Tibial artery (tissue), 4 donors: ENCODE measurements around the gene MED12L.

Experiments
- DNase-seq, 2 donors: peaks; one replicate each; pipeline ENCODE4 v3.0.0-alpha.2; 2019
- H3K27ac ChIP-seq, 2 donors: fragments of 200-600 bp; sonication (generic) in 1 of 2; 1 replicate in 1 of 2; 2 replicates in 1 of 2; pipeline ENCODE4 v1.5.1; 2018 to 2019; ENCODE audit warnings: mild to moderate bottlenecking in 1 of 2
- H3K27me3 ChIP-seq, 2 donors: fragments of 200-600 bp; sonication (generic) in 1 of 2; one replicate each; pipeline versions ENCODE4 v1.5.1 to v1.6.0; 2016 to 2019
- H3K36me3 ChIP-seq, 3 donors: fragments of 200-600 bp; sonication (generic) in 2 of 3; one replicate each; pipeline ENCODE4 v1.5.1; 2016 to 2019; ENCODE audit warnings: mild to moderate bottlenecking in 2 of 3
- H3K4me1 ChIP-seq, 4 donors: fragments of 200-600 bp; sonication (generic) in 2 of 4; 1 replicate in 3 of 4; 2 replicates in 1 of 4; pipeline ENCODE4 v1.5.1; 2016 to 2019
- H3K4me3 ChIP-seq, 2 donors: fragments of 200-600 bp; sonication (generic) in 1 of 2; 1 replicate in 1 of 2; 2 replicates in 1 of 2; pipeline ENCODE4 v1.5.1; 2018 to 2019; ENCODE audit warnings: mild to moderate bottlenecking in 2 of 2
- H3K9me3 ChIP-seq, 3 donors: fragments of 200-600 bp; sonication (generic) in 1 of 3; one replicate each; pipeline ENCODE4 v1.5.1; 2016 to 2019
- intact Hi-C: fragments of 100-400 bp; cut with DNase I; formaldehyde crosslinking; loops from one replicate; pipeline ENCODE4 v1.15.0; 2023; ENCODE audit warnings: low total_unique reads
- TF ChIP-seq, protein P1 (sequence below), 2 experiments: fragments of 200-600 bp in 1 of 2; fragments of 450-650 bp in 1 of 2; IDR thresholded peaks; one replicate each; pipeline ENCODE4 v1.5.1; 2017 to 2019; ENCODE audit warnings: antibody characterized with exemption in 2 of 2, mild to moderate bottlenecking in 1 of 2, moderate library complexity in 1 of 2

The MED12L gene

DNA sequence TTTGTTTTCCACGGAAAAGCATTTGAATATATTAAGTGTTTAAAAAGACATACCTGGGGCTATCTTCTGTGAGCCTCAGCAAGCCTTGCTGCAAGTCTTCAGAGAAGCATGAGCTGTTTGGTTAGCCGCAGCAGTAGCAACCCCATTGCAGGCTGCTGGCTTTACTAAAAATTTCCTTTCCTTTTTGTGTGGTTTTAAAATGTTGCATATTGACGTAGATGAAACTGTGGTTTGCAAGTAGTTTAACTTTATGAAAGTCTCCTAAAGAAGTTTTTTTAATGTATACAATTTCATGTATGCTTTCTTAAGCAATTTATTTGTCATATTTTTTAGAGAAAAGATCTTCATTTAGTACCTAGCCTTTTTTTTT lies 117.6 kb downstream of the MED12L start, which contains the start of gene GPR171:
Gene GPR171, minus strand, starts transcription at position 166 of the 370 bp plus-strand sequence. CDS start 3,830 bp downstream, outside the sequence.
- intact Hi-C loops, result no loop called here
- Histone ChIP-seq H3K27ac (no peak within 1 kb of the TSS), H3K27me3 (no peaks in the 10 kb centered on the region), H3K4me1 (no peaks in the 10 kb centered on the region), H3K4me3 (no peak within 1 kb of the TSS), H3K36me3 (no peaks in the 10 kb centered on the region), H3K9me3 (no peaks in the 10 kb centered on the region)
- no peak for DNase-seq
- TF ChIP-seq, protein P1, sequence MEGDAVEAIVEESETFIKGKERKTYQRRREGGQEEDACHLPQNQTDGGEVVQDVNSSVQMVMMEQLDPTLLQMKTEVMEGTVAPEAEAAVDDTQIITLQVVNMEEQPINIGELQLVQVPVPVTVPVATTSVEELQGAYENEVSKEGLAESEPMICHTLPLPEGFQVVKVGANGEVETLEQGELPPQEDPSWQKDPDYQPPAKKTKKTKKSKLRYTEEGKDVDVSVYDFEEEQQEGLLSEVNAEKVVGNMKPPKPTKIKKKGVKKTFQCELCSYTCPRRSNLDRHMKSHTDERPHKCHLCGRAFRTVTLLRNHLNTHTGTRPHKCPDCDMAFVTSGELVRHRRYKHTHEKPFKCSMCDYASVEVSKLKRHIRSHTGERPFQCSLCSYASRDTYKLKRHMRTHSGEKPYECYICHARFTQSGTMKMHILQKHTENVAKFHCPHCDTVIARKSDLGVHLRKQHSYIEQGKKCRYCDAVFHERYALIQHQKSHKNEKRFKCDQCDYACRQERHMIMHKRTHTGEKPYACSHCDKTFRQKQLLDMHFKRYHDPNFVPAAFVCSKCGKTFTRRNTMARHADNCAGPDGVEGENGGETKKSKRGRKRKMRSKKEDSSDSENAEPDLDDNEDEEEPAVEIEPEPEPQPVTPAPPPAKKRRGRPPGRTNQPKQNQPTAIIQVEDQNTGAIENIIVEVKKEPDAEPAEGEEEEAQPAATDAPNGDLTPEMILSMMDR (IDR thresholded peaks at IDR 0.05), result no peak

DNA sequence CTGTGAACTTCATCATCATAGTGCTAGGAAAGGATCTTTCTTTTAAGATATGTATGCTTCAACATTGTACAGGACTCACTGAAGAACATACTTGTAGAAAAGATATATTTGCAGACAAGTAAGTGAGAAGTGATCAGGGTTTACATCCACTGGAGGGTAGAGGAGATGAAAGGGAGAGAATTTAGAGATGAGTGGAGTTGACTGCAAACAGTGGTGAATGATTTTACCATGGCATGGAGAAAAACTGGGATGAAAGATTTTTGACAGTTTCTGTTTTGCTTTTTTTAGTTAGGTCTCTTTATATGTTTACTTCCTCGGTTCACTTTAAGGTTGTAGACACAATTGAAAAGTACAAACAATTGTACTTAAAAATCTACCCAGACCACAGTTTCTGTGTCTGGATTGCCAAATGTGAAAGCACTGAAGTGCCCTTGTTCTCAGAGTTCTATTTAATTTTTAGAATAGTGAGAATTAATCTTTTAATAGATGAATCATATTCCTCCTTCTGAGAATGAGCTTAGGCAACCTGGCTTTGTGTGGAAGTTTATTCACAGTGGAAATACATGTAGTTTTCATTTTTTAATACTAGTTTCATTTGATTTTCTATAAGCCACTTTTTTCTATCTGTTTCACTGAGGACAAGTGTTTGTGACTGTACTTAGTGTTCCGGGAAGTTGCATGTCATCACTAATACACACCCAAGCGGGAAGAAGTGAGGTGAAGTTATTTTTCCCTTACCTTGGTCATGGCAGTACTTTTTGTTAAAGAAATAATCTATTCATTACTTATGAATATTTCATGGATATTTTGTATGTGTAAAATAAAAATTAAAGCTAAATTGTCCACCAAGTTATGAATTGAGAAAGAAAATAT lies 119.3 kb downstream of the MED12L start:
- Histone ChIP-seq H3K4me3 (no peak overlapping the region), H3K27ac (no peak overlapping the region), H3K27me3 (no peaks in the 10 kb centered on the region), H3K4me1 (no peaks in the 10 kb centered on the region), H3K36me3 (no peaks in the 10 kb centered on the region), H3K9me3 (no peaks in the 10 kb centered on the region)
- no peak for DNase-seq
- intact Hi-C loops, result no loop called here
- TF ChIP-seq, protein P1 (IDR thresholded peaks at IDR 0.05), result no peak

DNA sequence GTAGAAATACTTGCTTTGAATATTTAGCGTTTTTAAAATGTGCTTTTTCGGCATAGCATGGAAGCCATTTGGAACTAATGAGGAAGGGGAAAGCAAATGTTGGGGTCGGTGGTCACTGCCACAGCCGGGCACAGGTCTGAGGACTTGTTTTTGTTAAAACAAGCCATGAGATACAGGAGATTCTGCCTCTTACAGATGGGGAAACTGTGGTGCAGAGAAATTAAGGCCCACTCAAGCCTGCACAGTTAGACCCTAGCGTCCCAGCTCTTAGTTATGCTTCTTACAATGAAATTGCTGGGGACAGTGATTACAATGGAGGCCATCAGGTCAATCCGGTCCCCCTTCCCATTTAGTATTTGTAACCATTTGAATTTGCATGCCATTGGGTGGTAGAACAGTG lies 120.0 kb downstream of the MED12L start:
- Histone ChIP-seq H3K36me3 (no peaks in the 10 kb centered on the region), H3K27ac (no peak overlapping the region), H3K27me3 (no peaks in the 10 kb centered on the region), H3K9me3 (no peaks in the 10 kb centered on the region), H3K4me3 (no peak overlapping the region), H3K4me1 (no peaks in the 10 kb centered on the region)
- TF ChIP-seq, protein P1 (IDR thresholded peaks at IDR 0.05), result no peak
- DNase-seq, result no peak
- intact Hi-C loops, result no loop called here

DNA sequence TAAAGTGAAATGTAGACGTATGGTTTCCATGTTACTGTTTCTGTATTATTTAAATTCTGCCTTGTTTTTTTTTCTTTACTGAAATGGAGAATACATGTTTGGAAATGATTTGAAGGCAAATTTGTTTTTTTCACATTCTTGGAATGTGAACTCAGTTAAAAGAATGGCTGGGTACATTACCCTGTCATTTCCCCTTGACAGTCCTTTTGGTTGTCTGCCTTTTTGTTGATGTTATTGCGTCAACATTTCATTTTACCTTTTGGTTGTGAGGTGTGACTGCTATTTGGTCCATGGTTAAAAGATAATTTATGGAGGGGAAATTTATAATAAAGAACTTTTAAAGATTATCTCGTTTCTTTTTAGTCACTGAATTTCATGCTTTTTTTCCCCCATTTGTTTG lies 120.7 kb downstream of the MED12L start:
- Histone ChIP-seq H3K27me3 (no peaks in the 10 kb centered on the region), H3K9me3 (no peaks in the 10 kb centered on the region), H3K27ac (no peak overlapping the region), H3K4me1 (no peaks in the 10 kb centered on the region), H3K4me3 (no peak overlapping the region), H3K36me3 (no peaks in the 10 kb centered on the region)
- DNase-seq, result no peak
- intact Hi-C loops, result no loop called here
- TF ChIP-seq, protein P1 (IDR thresholded peaks at IDR 0.05), result no peak

DNA sequence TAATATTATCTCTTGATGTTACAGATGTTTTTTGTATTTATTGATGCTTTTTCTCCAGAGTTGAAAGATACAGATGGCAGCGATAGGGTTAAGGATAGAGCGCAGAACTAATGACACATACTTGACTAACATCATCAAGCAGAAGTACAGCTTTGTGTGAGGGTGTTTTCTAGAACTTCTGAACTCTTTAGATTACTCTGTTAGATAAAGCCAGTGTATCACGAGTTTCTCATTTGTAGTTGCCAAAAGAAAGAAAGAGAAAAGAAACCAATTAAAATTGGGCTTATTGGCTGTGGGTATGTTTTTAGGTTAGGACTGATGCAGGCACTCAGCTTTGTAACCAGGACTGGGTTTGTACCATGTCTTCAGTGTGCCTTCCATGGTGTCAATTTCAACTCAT lies 124.2 kb downstream of the MED12L start:
- intact Hi-C loops, result no loop called here
- H3K4me3 ChIP-seq, result no peak overlapping the region
- no peak overlapping the region for H3K27ac ChIP-seq
- H3K36me3 ChIP-seq, result no peaks in the 10 kb centered on the region
- H3K27me3 ChIP-seq, result no peaks in the 10 kb centered on the region
- H3K4me1 ChIP-seq, result no peaks in the 10 kb centered on the region
- H3K9me3 ChIP-seq, result no peaks in the 10 kb centered on the region
- TF ChIP-seq, protein P1 (IDR thresholded peaks at IDR 0.05), result no peak
- DNase-seq, result no peak
